Natural killer cell (primary cell): Measurements from ENCODE around the gene NOD1. TPM values are rescaled to one million over a fixed set of nuclear protein-coding genes. Genes with fewer than 3 reads are reported as not detected.

Experiments
- ATAC-seq, 3 donors: fragments of 150-1000 bp in 2 of 3; fragments of 200-7000 bp in 1 of 3; cut with Tn5 transposase; 1 replicate in 1 of 3; 2 replicates in 2 of 3; pipeline ENCODE4 v1.10.0; 2021; ENCODE audit warnings: mild to moderate bottlenecking in 2 of 3, moderate library complexity in 2 of 3
- DNase-seq, 2 donors: peaks; one replicate each; pipeline versions ENCODE4 v3.0.0 to v3.0.0-alpha.2; 2013 to 2021; ENCODE audit warnings: mixed read lengths in 1 of 2
- H3K27ac ChIP-seq: one replicate; pipeline ENCODE4 v1.5.1; 2013; ENCODE audit warnings: mild to moderate bottlenecking, low read length
- H3K27me3 ChIP-seq: one replicate; pipeline ENCODE4 v1.6.1; 2013; ENCODE audit warnings: low read length; ENCODE audit not compliant: control insufficient read depth, insufficient read depth
- H3K36me3 ChIP-seq: one replicate; pipeline ENCODE4 v1.6.1; 2013; ENCODE audit warnings: low read length; ENCODE audit not compliant: control insufficient read depth, insufficient read depth
- H3K4me1 ChIP-seq: one replicate; pipeline ENCODE4 v1.6.1; 2013; ENCODE audit warnings: low read length; ENCODE audit not compliant: control insufficient read depth, insufficient read depth
- H3K4me3 ChIP-seq: one replicate; pipeline ENCODE4 v1.5.1; 2013; ENCODE audit warnings: low read length
- H3K9me3 ChIP-seq: one replicate; pipeline ENCODE4 v1.6.1; 2013; ENCODE audit warnings: low read length; ENCODE audit not compliant: control insufficient read depth, insufficient read depth
- H3K27ac Mint-ChIP-seq, 2 donors: one replicate each; pipeline ENCODE4 v1.8.0; 2022; ENCODE audit warnings: mild to moderate bottlenecking in 2 of 2, mixed read lengths in 2 of 2, moderate library complexity in 1 of 2
- H3K27me3 Mint-ChIP-seq, 2 donors: one replicate each; pipeline ENCODE4 v1.8.0; 2022; ENCODE audit warnings: low read depth in 2 of 2, mixed read lengths in 2 of 2
- H3K36me3 Mint-ChIP-seq: one replicate; pipeline ENCODE4 v1.8.0; 2022; ENCODE audit warnings: mixed read lengths
- H3K4me1 Mint-ChIP-seq, 2 donors: one replicate each; pipeline ENCODE4 v1.8.0; 2022; ENCODE audit warnings: mixed read lengths in 2 of 2
- H3K4me3 Mint-ChIP-seq: one replicate; pipeline ENCODE4 v1.8.0; 2022; ENCODE audit warnings: mild to moderate bottlenecking, moderate library complexity, mixed read lengths
- H3K9me3 Mint-ChIP-seq, 2 donors: one replicate each; pipeline ENCODE4 v1.8.0; 2022; ENCODE audit warnings: mixed read lengths in 2 of 2
- CTCF ChIP-seq: fragments of 200-600 bp; IDR thresholded peaks from one replicate; pipeline ENCODE4 v1.8.0; 2022; ENCODE audit warnings: antibody characterized with exemption
- WGBS: methylation state at CpG from one replicate; pipeline ENCODE4 v1.1.7; 2013; ENCODE audit warnings: missing lambda C conversion rate; ENCODE audit not compliant: insufficient coverage; 5-methylcytosine and 5-hydroxymethylcytosine counted together
- intact Hi-C: fragments of 100-400 bp; cut with micrococcal nuclease; formaldehyde crosslinking; loops from one replicate; pipeline ENCODE4 v1.14.2; 2022
- total RNA-seq, 4 donors: library from RNA; stranded (reverse); fragments of 120-200 nt in 1 of 4; gene quantifications; one replicate each; pipeline versions ENCODE4 v1.2.3 to v1.2.4, GENCODE V29; 2013 to 2022

NOD1 gene
- total RNA-seq, 3 donors from 2014 or later (not counting 1 experiment from before 2014, with no cell fraction given) = 28.2 to 32.4 (median 31.2) TPM

GRCh38 chr7:30380294-30380693, 98.3 kb downstream of the NOD1 start:
- Mint-ChIP-seq H3K36me3 (peaks cover 12% of the 10 kb centered on the region), H3K4me1 (peaks cover 4 to 12% of the 10 kb centered on the region in 2 donors), H3K27me3 (no peaks in the 10 kb centered on the region), H3K4me3 (no peak overlapping the region), H3K27ac (no peak overlapping the region), H3K9me3 (peaks cover 0 to 2% of the 10 kb centered on the region in 2 donors)
- no peak for TF ChIP-seq CTCF
- Histone ChIP-seq H3K4me1 (no peaks in the 10 kb centered on the region), H3K9me3 (no peaks in the 10 kb centered on the region), H3K27ac (no peak overlapping the region), H3K4me3 (no peak overlapping the region), H3K36me3 (no peaks in the 10 kb centered on the region), H3K27me3 (no peaks in the 10 kb centered on the region)
- DNase-seq (no peak), ATAC-seq (no peak)
- intact Hi-C loops = no loop called here
- 86% methylated on average over 2 of the region's 2 CpGs for WGBS

- TF ChIP-seq CTCF = no peak
- Mint-ChIP-seq H3K4me3 (no peak overlapping the region), H3K4me1 (peaks cover 4 to 12% of the 10 kb centered on the region in 2 donors), H3K27me3 (no peaks in the 10 kb centered on the region), H3K27ac (no peak overlapping the region), H3K36me3 (peaks cover 12% of the 10 kb centered on the region), H3K9me3 (peaks cover 0 to 2% of the 10 kb centered on the region in 2 donors)
- Histone ChIP-seq H3K27ac (no peak overlapping the region), H3K4me3 (no peak overlapping the region), H3K27me3 (no peaks in the 10 kb centered on the region), H3K9me3 (no peaks in the 10 kb centered on the region), H3K4me1 (no peaks in the 10 kb centered on the region), H3K36me3 (no peaks in the 10 kb centered on the region)
- WGBS = 80% methylated on average over 2 of the region's 4 CpGs
- no peak for ATAC-seq
- intact Hi-C loops = no loop called here
- DNase-seq = no peak
Measured at GRCh38 chr7:30379741-30380140, 98.8 kb downstream of the NOD1 start.

- Histone ChIP-seq H3K4me1 (no peaks in the 10 kb centered on the region), H3K27me3 (no peaks in the 10 kb centered on the region), H3K36me3 (no peaks in the 10 kb centered on the region), H3K27ac (no peak overlapping the region), H3K9me3 (no peaks in the 10 kb centered on the region), H3K4me3 (no peak overlapping the region)
- peaks cover 4 to 12% of the 10 kb centered on the region in 2 donors for H3K4me1 Mint-ChIP-seq
- no peak for DNase-seq
- H3K4me3 Mint-ChIP-seq = no peak overlapping the region
- peaks cover 0 to 2% of the 10 kb centered on the region in 2 donors for H3K9me3 Mint-ChIP-seq
- peaks cover 12% of the 10 kb centered on the region for H3K36me3 Mint-ChIP-seq
- H3K27me3 Mint-ChIP-seq = no peaks in the 10 kb centered on the region
- no peak overlapping the region for H3K27ac Mint-ChIP-seq
- no peak for TF ChIP-seq CTCF
- intact Hi-C loops = no loop called here
- ATAC-seq = no peak
- 65% methylated on average over 2 of the region's 4 CpGs for WGBS
Measured at GRCh38 chr7:30379131-30379530, 99.5 kb downstream of the NOD1 start.

- Mint-ChIP-seq H3K4me1 (peaks cover 4 to 12% of the 10 kb centered on the region in 2 donors), H3K4me3 (no peak overlapping the region)
Measured at GRCh38 chr7:30378275-30378674, 100.3 kb downstream of the NOD1 start.

More at GRCh38 chr7:30378275-30378674, 100.3 kb downstream of the NOD1 start:
- Mint-ChIP-seq H3K9me3 (peaks cover 0 to 2% of the 10 kb centered on the region in 2 donors), H3K27ac (no peak overlapping the region), H3K36me3 (peaks cover 12% of the 10 kb centered on the region), H3K27me3 (no peaks in the 10 kb centered on the region)
- Histone ChIP-seq H3K4me3 (no peak overlapping the region), H3K27me3 (no peaks in the 10 kb centered on the region), H3K36me3 (no peaks in the 10 kb centered on the region), H3K4me1 (no peaks in the 10 kb centered on the region), H3K27ac (no peak overlapping the region), H3K9me3 (no peaks in the 10 kb centered on the region)
- DNase-seq (no peak), ATAC-seq (no peak)
- intact Hi-C loops = no loop called here
- no peak for TF ChIP-seq CTCF
- WGBS = 100% methylated on average over 1 of the region's 1 CpG
